Adipocyte (in vitro differentiated cells): Measurements from ENCODE around the gene ITSN1.

Experiments used
- DNase-seq: peaks from one replicate; pipeline ENCODE4 v3.0.0-alpha.2; 2015; ENCODE audit warnings: low read depth
- H3K27me3 ChIP-seq: replicated peaks from 2 replicates; pipeline ENCODE4 v1.7.0; 2013; ENCODE audit warnings: mild to moderate bottlenecking, low read length, moderate library complexity; ENCODE audit not compliant: control insufficient read depth, insufficient read depth
- H3K36me3 ChIP-seq: 2 replicates; pipeline ENCODE4 v1.7.0; 2013; ENCODE audit warnings: low read length, mild to moderate bottlenecking, moderate library complexity; ENCODE audit not compliant: control insufficient read depth, insufficient read depth, severe bottlenecking
- H3K4me1 ChIP-seq: 2 replicates; pipeline ENCODE4 v1.7.0; 2013; ENCODE audit warnings: mild to moderate bottlenecking, low read length, moderate library complexity; ENCODE audit not compliant: control insufficient read depth, insufficient read depth
- H3K4me3 ChIP-seq: 2 replicates; pipeline ENCODE4 v1.7.0; 2013; ENCODE audit warnings: mild to moderate bottlenecking, low read length, moderate library complexity
- H3K9ac ChIP-seq: 2 replicates; pipeline ENCODE4 v1.7.0; 2013; ENCODE audit warnings: mild to moderate bottlenecking, low read length, moderate library complexity
- H3K9me3 ChIP-seq: 2 replicates; pipeline ENCODE4 v1.7.0; 2013; ENCODE audit warnings: mild to moderate bottlenecking, low read length, moderate library complexity; ENCODE audit not compliant: control insufficient read depth

ITSN1 gene

GRCh38 chr21:33734291-33734690, 92.0 kb downstream of the ITSN1 start:
- Histone ChIP-seq H3K9me3 (no peaks in the 10 kb centered on the region), H3K27me3 (no peaks in the 10 kb centered on the region), H3K9ac (no peak overlapping the region), H3K4me3 (no peak overlapping the region), H3K4me1 (peaks cover 4% of the 10 kb centered on the region), H3K36me3 (peaks cover 50% of the 10 kb centered on the region)
- DNase-seq: peak; percentile 58

- Histone ChIP-seq H3K4me3 (no peak overlapping the region), H3K9ac (no peak overlapping the region), H3K36me3 (peaks cover 55% of the 10 kb centered on the region), H3K4me1 (peaks cover 4% of the 10 kb centered on the region), H3K27me3 (no peaks in the 10 kb centered on the region), H3K9me3 (no peaks in the 10 kb centered on the region)
- DNase-seq: no peak
These were observed 92.5 kb downstream of the ITSN1 start for GRCh38 chr21:33734818-33735217.

GRCh38 chr21:33736569-33736968, 94.3 kb downstream of the ITSN1 start:
- H3K9ac ChIP-seq: no peak overlapping the region
- DNase-seq: no peak
- peaks cover 65% of the 10 kb centered on the region for H3K36me3 ChIP-seq
- peaks cover 4% of the 10 kb centered on the region for H3K4me1 ChIP-seq
- no peaks in the 10 kb centered on the region for H3K9me3 ChIP-seq
- no peaks in the 10 kb centered on the region for H3K27me3 ChIP-seq
- H3K4me3 ChIP-seq: no peak overlapping the region

- H3K4me3 ChIP-seq: no peak overlapping the region
- H3K27me3 ChIP-seq: no peaks in the 10 kb centered on the region
- no peaks in the 10 kb centered on the region for H3K9me3 ChIP-seq
- peaks cover 4% of the 10 kb centered on the region for H3K4me1 ChIP-seq
- H3K36me3 ChIP-seq: peaks cover 79% of the 10 kb centered on the region
- no peak overlapping the region for H3K9ac ChIP-seq
- no peak for DNase-seq
These were observed 97.4 kb downstream of the ITSN1 start for GRCh38 chr21:33739701-33740100.

- Histone ChIP-seq H3K9ac (no peak overlapping the region), H3K36me3 (peaks cover 50% of the 10 kb centered on the region), H3K27me3 (no peaks in the 10 kb centered on the region), H3K9me3 (peaks cover 14% of the 10 kb centered on the region), H3K4me3 (no peak overlapping the region), H3K4me1 (peaks cover 22% of the 10 kb centered on the region)
- no peak for DNase-seq
These were observed 105.1 kb downstream of the ITSN1 start for GRCh38 chr21:33747420-33747819.

GRCh38 chr21:33748903-33749302, 106.6 kb downstream of the ITSN1 start:
- H3K27me3 ChIP-seq: no peaks in the 10 kb centered on the region
- H3K4me1 ChIP-seq: peaks cover 24% of the 10 kb centered on the region
- H3K4me3 ChIP-seq: no peak overlapping the region
- peaks cover 14% of the 10 kb centered on the region for H3K9me3 ChIP-seq
- no peak overlapping the region for H3K9ac ChIP-seq
- no peak for DNase-seq
- peaks cover 51% of the 10 kb centered on the region for H3K36me3 ChIP-seq

- Histone ChIP-seq H3K4me1 (peaks cover 35% of the 10 kb centered on the region), H3K27me3 (no peaks in the 10 kb centered on the region), H3K4me3 (no peak overlapping the region), H3K9ac (no peak overlapping the region), H3K9me3 (peaks cover 14% of the 10 kb centered on the region), H3K36me3 (peaks cover 44% of the 10 kb centered on the region)
- no peak for DNase-seq
These were observed 107.7 kb downstream of the ITSN1 start for GRCh38 chr21:33750017-33750416.

GRCh38 chr21:33751120-33751519, 108.8 kb downstream of the ITSN1 start:
- peaks cover 41% of the 10 kb centered on the region for H3K36me3 ChIP-seq
- peak; percentile 14 for DNase-seq
- no peak overlapping the region for H3K4me3 ChIP-seq
- H3K4me1 ChIP-seq: peaks cover 37% of the 10 kb centered on the region
- no peaks in the 10 kb centered on the region for H3K27me3 ChIP-seq
- peak overlapping the region; percentile 47 for H3K9ac ChIP-seq
- peaks cover 14% of the 10 kb centered on the region for H3K9me3 ChIP-seq

- peaks cover 41% of the 10 kb centered on the region for H3K36me3 ChIP-seq
- H3K9me3 ChIP-seq: peaks cover 14% of the 10 kb centered on the region
- no peak for DNase-seq
These were observed 109.2 kb downstream of the ITSN1 start for GRCh38 chr21:33751533-33751932.

GRCh38 chr21:33752260-33752659, 110.0 kb downstream of the ITSN1 start:
- Histone ChIP-seq H3K4me3 (no peak overlapping the region), H3K9me3 (peaks cover 9% of the 10 kb centered on the region), H3K9ac (no peak overlapping the region), H3K27me3 (no peaks in the 10 kb centered on the region), H3K4me1 (peaks cover 37% of the 10 kb centered on the region), H3K36me3 (peaks cover 40% of the 10 kb centered on the region)
- DNase-seq: no peak

More at GRCh38 chr21:33751533-33751932, 109.2 kb downstream of the ITSN1 start:
- H3K9ac ChIP-seq: peak overlapping the region; percentile 47
- H3K27me3 ChIP-seq: no peaks in the 10 kb centered on the region
- H3K4me3 ChIP-seq: no peak overlapping the region
- peaks cover 37% of the 10 kb centered on the region for H3K4me1 ChIP-seq

GRCh38 chr21:33753886-33754285, 111.6 kb downstream of the ITSN1 start:
- no peak overlapping the region for H3K9ac ChIP-seq
- no peak overlapping the region for H3K4me3 ChIP-seq
- no peaks in the 10 kb centered on the region for H3K9me3 ChIP-seq
- H3K4me1 ChIP-seq: peaks cover 46% of the 10 kb centered on the region
- no peaks in the 10 kb centered on the region for H3K27me3 ChIP-seq
- peaks cover 46% of the 10 kb centered on the region for H3K36me3 ChIP-seq
- no peak for DNase-seq

- DNase-seq: no peak
- Histone ChIP-seq H3K4me3 (no peak overlapping the region), H3K9me3 (no peaks in the 10 kb centered on the region), H3K27me3 (no peaks in the 10 kb centered on the region), H3K9ac (no peak overlapping the region), H3K36me3 (peaks cover 52% of the 10 kb centered on the region), H3K4me1 (peaks cover 52% of the 10 kb centered on the region)
These were observed 112.2 kb downstream of the ITSN1 start for GRCh38 chr21:33754481-33754880.
